Kasumi-1 (cell line): ENCODE data around the gene ATIC.

Experiments
- DNase-seq, 2 experiments: peaks; one replicate each; lab custom pipeline; 2025; lab: John Stamatoyannopoulos, UW

The ATIC gene

DNA sequence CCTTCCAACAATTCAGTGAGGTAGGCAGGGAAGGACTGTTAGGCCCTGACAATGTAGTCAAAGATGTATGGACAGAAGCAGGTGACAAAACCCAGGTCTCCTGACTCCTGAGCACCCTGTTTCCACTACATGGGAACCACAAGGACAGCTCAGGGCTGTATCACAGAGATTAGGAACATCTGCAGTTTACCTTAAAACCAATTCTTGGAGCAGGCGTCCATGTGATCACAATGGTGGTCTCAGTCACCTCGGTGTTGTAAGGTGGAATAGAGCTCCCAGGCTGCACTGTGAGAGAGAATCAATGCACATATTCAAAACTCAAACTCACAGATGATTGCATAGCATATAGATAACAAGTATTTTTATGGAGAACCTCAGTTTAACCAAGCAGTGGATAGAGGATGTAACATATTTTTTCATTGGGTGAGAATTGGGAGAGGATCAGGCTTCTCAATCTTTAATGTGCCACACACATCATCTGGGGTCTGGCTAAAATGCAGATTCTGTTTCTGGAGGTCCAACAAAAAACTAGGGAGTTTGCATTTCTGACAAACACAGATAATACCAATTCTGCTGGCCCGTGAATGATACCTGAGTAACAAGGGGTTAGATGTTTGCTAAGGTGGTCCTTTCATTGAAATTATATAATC lies 87.3 kb downstream of the ATIC start:
- no peak for DNase-seq
